ENCODE data around the gene CCDC97.
"Not testable (repeated sequence)": the region's sequence is repeated elsewhere in the genome, so short reads cannot be mapped to it uniquely, and the experiment has no call there.

CCDC97 gene

DNA sequence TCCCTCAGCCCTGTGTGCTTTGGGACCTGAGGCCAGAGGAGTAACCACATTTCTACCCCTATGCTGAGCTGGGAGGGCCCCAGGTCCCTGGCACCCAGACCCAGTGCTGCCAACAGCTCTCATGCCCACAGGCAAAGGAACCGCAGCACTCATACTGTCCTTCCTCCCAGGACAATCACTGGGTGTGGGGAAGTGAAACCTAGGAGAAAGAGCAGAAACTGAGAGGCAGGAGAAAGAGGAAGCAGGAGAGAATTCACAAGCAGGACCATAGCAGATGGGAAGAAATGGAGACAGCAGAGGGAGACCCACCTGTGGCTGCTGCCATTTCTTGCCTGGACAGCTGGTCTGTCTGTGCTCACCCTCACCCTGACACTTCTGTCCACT lies 18.9 kb downstream of the CCDC97 start:
- DNase-seq (ENCODE audit: insufficient read length, low spot score) (no peak), FAIRE-seq (no peak)
- TF ChIP-seq POLR2A (IDR thresholded peaks at IDR 0.05; ENCODE audit: low read depth, low read length) = no peak

DNA sequence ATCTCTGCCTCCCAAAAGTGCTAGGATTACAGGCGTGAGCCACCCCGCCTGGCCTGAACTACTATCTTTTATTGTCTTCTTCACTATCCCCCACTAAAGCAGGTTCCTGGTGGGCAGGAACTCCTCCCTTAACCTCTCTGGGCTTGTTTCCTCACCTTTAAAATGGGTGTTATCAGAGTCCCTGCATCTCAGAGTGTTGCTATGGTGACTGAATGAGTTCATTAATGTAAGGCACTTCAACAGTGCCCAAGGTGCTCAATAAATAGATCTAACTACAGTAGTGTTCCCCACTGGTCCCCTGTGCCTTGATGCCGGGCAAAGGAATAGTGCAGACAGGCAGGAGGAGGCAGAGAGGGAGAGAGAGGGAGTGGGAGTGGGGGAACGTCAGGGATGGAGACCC lies 20.5 kb downstream of the CCDC97 start:
- TF ChIP-seq POLR2A (IDR thresholded peaks at IDR 0.05; ENCODE audit: low read depth, low read length) = no peak
- FAIRE-seq (no peak), DNase-seq (ENCODE audit: insufficient read length, low spot score) (no peak)

DNA sequence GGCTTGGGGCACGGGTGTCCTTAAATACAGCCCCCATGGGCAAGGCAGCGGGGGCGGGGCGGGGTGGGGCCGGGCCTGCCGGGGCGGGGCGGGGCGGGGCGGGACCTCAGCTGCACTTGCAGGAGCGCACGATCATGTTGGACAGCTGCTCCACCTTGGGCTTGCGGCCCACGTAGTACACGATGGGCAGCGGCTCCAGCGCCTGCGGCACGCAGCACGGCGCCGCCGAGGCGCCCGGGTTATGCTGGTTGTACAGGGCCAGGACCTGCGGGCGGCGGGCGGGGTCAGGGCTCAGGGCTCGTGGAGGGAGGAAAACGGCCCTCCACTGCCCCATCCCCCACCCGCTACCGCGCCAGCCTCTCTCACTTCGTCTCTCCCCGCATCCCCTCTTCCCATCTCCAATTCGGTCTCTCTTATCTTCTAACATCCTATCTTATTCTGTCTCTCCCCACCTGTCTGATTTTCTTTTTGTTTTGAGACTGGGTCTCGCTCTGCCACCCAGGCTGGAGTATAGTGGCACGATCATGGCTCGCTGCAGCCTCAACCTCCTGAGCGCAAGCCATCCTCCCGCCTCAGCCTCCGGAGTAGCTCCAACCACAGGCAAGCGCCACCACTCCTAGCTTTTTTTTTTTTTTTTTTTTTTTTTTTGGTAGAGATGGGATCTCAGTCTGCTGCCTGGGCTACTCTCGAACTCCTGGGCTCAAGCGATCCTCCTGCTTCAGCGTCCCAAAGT lies 21.1 kb downstream of the CCDC97 start:
- no peak for DNase-seq (ENCODE audit: insufficient read length, low spot score)
- no peak for FAIRE-seq
- TF ChIP-seq POLR2A (IDR thresholded peaks at IDR 0.05; ENCODE audit: low read depth, low read length) = no peak

DNA sequence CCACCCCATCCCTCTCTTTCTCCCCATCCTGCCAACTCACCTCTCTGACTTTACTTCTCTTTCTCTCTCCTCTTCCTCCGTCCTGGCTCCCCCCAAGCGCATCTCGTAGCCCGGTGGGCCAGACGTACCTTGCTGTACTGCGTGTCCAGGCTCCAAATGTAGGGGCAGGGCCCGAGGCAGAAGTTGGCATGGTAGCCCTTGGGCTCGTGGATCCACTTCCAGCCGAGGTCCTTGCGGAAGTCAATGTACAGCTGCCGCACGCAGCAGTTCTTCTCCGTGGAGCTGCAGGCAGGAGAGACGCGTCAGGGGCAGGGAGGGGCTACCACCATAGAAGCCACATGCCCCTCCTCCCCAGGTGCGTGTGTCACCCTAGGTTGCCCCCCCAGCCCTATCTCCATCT lies 22.0 kb downstream of the CCDC97 start:
- FAIRE-seq (no peak), DNase-seq (ENCODE audit: insufficient read length, low spot score) (no peak)
- TF ChIP-seq POLR2A (IDR thresholded peaks at IDR 0.05; ENCODE audit: low read depth, low read length) = no peak

DNA sequence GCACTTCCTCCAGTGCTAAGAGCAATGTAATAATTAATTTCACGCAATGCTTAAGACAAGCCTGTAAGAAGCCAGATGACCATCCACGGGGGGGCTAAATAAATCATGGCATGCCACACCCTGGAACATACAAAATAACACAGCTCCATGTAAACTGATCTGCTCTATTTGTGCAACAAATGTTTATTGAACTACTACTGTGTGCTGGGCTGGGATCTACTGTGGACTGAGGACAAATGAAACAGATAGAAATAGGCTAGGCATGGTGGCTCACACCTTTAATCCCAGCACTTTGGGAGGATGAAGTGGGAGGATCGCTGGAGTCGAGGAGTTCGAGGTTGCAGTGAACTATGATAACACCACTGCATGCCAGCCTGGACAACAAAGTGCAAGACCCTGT lies 22.5 kb downstream of the CCDC97 start:
- TF ChIP-seq POLR2A (IDR thresholded peaks at IDR 0.05; ENCODE audit: low read depth, low read length) = no peak
- FAIRE-seq (no peak), DNase-seq (ENCODE audit: insufficient read length, low spot score) (no peak)

DNA sequence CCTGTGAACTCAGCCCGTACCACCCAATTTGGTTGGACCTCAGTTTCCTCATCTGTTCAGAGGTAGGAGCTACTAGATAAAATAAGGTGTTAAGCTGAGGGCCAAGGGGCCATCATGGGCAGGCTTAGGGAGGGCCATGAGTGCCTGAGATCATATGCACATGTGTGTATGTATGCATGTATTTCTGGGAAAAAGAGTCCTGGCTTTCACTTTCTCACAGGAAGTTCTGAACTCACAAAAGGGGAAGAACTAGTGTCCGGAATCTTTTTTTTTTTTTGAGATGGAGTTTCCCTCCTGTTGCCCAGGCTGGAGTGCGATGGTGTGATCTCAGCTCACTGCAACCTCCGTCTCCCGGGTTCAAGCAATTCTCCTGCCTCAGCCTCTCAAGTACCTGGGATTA lies 24.8 kb downstream of the CCDC97 start:
- DNase-seq (ENCODE audit: insufficient read length, low spot score) (no peak), FAIRE-seq (no peak)
- no peak for TF ChIP-seq POLR2A (IDR thresholded peaks at IDR 0.05; ENCODE audit: low read depth, low read length)

DNA sequence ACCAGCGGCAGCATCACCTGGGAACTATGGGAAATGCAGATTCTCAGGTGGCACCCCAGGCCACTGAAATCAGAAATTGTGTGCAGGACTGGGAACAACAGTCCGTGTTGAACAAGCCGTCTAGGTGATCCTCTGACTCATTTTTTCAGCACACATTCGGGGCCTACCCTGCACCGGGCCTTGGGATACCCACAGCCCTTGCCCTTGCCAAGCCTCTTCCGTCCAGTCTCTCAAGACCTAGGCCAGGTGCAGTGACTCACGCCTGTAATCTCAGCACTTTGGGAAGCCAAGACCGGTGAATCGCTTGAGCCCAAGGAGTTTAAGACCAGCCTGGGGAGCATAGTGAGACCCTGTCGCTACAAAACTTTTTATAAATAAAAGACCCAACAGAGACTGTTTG lies 25.5 kb downstream of the CCDC97 start:
- no peak for DNase-seq (ENCODE audit: insufficient read length, low spot score)
- FAIRE-seq = no peak
- no peak for TF ChIP-seq POLR2A (IDR thresholded peaks at IDR 0.05; ENCODE audit: low read depth, low read length)

DNA sequence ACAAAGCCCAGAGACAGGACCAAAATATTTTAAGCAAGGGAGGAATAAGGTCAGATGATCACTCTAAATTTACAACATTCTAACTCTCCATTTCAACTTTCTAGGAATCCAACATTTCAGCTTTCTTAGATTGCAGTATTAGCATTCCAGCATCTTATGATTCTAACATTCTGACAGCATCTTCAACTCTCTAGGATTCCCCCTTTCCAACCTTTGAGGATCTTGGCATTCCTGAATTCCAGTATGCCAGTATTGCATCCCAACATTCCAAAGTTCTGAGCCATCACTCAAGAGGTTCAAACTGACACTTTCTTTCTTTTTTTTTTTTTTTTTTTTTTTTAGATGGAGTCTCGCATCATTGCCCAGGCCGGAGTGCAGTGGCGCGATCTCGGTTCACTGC lies 30.0 kb downstream of the CCDC97 start:
- FAIRE-seq (no peak), DNase-seq (ENCODE audit: insufficient read length, low spot score) (no peak)
- TF ChIP-seq POLR2A (IDR thresholded peaks at IDR 0.05; ENCODE audit: low read depth, low read length) = no peak

DNA sequence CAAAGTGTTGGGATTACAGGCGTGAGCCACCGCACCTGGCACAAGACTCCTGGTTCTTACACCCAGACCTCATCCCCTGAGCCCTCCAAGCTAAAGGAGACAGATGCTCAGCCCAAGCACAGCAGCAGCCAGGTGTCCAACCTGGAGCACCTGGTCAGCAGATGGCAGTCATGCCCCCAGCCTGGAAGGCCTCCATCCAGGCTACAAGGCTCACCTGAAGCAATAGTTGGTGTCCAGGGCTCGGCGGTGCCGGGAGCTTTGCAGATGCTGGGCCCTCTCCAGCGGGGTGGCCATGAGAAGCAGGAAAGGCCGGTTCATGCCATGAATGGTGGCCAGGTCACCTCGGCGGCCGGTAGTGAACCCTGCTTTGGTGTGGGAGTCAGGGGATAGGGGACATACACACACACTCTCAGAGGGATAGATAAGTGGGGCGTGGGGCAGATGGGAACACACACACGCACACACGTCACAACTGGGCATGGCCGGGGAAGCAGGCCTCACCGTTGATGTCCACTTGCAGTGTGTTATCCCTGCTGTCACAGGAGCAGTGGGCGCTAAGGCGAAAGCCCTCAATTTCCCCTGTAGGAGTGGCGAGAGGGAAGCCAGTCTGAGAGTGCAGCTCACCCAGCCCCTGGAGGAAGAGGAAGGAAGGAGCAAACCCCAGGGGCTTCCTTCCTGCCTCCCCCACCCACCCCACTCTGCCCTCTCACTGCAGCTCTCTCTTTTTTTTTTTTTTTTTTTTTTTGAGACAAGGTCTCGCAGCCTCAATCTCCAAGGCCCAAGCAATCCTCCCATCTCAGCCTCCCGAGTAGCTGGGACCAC lies 31.9 kb downstream of the CCDC97 start:
- no peak for TF ChIP-seq POLR2A (IDR thresholded peaks at IDR 0.05; ENCODE audit: low read depth, low read length)
- DNase-seq (ENCODE audit: insufficient read length, low spot score) (no peak), FAIRE-seq (no peak)

DNA sequence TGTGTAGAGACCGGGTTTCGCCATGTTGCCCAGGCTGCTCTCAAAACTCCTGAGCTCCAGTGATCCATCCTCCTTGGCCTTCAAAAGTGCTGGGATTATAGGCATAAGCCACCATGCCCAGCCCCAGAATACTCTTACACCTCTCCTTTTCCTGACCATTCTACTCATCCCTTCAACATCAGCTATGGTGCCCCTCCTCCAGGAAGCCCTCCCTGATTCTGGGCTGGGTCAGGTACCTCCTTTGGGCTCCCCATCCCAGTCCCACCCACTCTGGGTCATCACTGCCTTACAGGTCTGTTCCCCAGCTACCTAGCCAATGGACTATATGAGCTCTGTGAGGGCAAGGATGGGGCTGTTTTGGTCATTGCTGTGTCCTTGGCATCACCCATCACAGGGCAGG lies 34.2 kb downstream of the CCDC97 start:
- FAIRE-seq = no peak
- no peak for TF ChIP-seq POLR2A (IDR thresholded peaks at IDR 0.05; ENCODE audit: low read depth, low read length)

DNA sequence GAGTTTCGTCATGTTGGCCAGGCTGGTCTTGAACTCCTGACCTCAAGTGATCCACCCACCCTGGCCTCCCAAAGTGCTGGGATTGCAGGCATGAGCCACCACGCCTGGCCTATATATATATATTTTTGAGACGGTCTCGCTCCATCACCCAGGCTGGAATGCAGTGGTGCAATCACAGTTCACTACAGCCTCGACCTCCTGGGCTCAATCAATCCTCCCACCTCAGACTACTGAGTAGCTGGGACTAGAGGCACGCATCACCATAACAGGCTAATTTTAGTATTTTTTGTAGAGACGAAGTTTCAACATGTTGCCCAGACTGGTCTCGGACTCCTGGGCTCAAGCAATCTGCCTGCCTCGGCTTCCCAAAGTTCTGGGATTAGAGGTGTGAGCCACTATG lies 36.9 kb downstream of the CCDC97 start:
- FAIRE-seq; DNase-seq (ENCODE audit: insufficient read length, low spot score): not testable (repeated sequence)

More for the DNA sequence above, 34.2 kb downstream of the CCDC97 start:
- DNase-seq (ENCODE audit: insufficient read length, low spot score) = no peak

DNA sequence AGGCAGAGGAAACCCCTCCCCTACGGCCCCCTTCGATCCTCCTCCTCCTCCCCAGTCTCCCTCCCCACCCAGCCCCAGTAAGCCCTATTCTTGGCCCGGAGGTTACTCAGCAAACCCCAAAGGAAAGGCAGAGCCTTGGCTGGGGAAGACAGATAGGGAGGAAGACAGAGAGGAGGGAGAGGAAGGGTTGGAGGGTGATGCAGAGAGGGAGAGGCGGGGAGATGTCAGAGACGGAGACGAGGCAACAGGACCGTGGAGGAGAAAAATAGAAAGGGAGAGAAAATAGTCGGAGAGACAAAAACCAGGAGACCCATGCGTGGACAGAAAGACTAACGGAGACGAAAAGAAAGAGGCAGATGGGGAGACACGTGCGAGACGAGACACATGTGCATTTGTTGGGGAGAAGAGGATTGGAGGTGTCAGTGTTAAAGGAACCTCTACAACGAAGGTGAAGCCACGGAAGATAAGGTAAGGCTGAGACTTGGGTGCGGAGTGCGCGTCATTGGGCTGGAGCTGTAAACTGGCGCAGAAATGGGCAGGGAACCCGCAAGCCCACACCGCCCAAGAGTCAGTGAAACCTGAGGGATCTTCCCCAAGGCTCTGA lies 40.9 kb downstream of the CCDC97 start:
- no peak for FAIRE-seq
- TF ChIP-seq POLR2A (IDR thresholded peaks at IDR 0.05; ENCODE audit: low read depth, low read length) = no peak
- DNase-seq (ENCODE audit: insufficient read length, low spot score) = no peak

DNA sequence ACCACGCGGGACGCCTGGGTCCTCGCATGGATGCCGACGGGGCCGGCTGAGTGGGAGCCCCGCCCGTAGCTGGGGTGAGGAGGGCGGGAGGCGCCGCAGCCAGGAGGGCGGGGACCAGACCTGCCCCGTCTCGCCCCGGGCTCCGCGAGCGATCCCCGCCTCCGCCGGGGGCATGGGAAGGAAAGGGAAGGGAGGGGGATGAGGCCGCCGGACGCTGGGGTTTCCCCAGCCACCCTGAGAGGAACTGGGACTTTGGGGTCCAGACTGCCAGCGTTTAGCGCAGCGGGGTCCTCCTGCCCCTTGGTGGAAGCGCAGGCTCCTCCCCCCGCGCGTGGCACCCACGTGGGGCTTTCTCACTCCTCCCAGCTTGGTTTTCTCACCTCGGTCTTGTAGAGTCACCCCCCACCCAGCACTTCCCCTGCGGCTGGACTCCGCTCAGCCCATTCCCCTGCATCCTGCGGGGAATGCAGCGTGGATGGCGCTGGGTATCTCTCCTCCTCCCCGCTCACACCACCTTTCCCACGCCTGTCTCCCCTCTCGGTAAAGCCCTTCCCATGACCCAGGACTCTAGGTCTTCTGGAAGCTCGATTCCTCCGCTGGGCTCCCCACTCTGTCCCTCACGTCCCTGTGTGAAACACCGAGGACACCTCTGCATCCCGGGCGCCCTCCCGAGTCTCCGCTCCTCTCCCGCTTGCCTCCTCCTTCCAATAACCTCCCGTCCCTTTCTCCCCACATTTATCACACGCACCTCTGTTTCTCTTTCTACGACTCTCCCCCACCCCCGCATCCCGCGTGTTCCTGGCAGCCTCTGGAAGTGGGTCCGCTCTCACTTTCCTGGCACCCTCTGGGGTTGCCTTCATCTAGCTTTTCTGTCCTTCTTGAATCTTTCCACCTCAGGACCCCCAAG lies 41.6 kb downstream of the CCDC97 start:
- no peak for FAIRE-seq
- TF ChIP-seq POLR2A (IDR thresholded peaks at IDR 0.05; ENCODE audit: low read depth, low read length) = 0 out of 2 replicates have a peak, but pooled peaks have one; percentile 31
- peak; percentile 87 for DNase-seq (ENCODE audit: insufficient read length, low spot score)

DNA sequence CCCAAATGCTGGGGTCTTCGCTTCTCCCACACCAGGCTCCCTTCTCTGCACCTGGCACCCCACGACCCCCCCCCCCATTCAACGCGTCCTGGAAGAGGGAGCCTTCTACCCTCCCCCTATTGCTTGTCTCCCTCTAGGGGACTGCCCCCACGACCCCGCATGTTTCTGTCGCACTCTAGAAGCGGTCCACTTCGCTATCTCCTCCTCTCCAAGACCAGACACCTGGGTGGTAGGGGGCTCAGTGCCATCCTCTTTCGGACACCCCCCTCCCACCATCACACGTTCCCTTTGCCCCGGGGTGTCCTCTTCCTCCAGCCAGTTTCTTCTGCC lies 42.3 kb downstream of the CCDC97 start:
- FAIRE-seq (no peak), DNase-seq (ENCODE audit: insufficient read length, low spot score) (no peak)
- TF ChIP-seq POLR2A (IDR thresholded peaks at IDR 0.05; ENCODE audit: low read depth, low read length) = no peak
